Activated CD8-positive, alpha-beta memory T cell treated with anti-CD3 and anti-CD28 coated beads for 24 hours (primary cell): ENCODE results near the gene C3.
"Not testable (repeated sequence)": the region's sequence is repeated elsewhere in the genome, so short reads cannot be mapped to it uniquely, and the experiment has no call there.

ENCODE experiments used
- DNase-seq: peaks from one replicate; pipeline ENCODE4 v3.0.0-alpha.2; 2020

C3 gene

DNA sequence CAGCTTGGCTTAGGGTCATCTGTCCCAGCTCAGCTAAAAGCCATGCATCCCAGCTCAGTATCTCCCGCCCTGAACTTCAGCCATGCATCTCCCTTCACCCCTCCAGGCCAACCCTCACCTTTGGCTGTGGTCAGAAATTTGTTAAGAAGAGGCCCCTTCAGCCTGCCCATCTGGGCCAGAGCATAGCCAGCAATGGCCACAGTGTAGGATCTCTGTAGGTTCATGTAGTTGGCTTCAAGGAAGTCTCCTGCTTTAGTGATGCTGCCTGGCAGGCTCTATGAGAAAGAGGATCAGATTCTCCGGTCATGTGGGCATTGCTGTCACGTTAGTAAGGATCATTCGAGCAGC, 33.8 kb downstream of the C3 start:
- no peak for DNase-seq

- no peak for DNase-seq
Observed at GRCh38 chr19:6685962-6686627, 34.4 kb downstream of the C3 start.

DNA sequence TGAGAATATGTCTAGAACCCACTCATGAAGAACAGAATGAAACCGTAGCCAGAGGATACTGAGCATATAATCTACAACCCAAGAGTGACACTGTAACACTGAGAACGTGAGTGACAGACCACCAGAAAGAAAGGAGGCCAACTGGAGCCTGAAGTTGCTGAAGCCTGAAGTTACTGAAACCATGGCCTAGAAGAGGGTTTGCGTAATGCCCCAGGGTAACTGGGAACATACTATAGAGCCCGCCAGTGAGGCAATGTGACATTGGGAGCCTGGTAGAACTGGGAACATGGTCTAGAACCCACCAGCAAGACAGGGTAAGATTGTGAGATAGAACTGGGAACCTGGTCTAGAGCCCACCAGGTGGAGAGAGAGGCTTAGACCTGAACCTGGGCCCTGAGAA, 35.0 kb downstream of the C3 start:
- DNase-seq = no peak

DNA sequence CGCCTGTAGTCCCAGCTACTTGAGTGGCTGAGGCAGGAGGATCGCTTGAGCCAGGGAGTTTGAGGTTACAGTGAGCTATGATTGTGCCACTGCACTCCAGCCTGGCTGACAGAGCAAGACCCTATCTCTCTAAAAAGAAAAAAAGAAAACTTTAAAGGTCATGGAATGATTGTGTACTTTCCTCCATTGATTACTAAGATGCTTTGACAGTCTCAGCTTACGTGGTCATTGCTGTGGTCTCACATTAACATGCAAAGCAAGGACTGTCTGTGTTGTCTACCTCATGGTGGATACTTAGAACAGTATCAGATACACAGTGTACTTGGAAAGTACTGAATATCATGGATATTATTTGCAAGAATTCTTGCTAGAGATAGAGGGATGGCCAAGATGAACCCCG, 36.5 kb downstream of the C3 start:
- no peak for DNase-seq

- DNase-seq = no peak
Observed at GRCh38 chr19:6682607-6683128, 37.8 kb downstream of the C3 start.

DNA sequence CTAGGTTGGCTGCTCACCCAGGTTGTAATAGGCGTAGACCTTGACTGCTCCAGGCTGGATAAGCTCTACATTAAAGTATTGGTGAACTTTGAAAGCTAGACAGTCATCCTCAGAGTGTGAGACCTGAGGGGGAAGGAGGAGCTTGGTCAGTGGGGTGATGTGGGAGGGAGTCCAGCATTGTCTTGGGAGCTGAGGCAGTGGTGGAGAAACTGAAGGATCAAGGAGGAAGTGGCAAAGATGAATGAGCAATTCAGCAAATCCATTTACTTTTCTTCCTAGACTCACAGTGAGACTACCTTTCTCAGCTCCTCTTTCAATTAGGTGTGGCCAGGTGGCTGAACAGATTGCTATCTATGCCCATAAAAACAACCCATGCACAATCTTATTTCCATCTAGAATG, 40.3 kb downstream of the C3 start:
- DNase-seq = no peak

DNA sequence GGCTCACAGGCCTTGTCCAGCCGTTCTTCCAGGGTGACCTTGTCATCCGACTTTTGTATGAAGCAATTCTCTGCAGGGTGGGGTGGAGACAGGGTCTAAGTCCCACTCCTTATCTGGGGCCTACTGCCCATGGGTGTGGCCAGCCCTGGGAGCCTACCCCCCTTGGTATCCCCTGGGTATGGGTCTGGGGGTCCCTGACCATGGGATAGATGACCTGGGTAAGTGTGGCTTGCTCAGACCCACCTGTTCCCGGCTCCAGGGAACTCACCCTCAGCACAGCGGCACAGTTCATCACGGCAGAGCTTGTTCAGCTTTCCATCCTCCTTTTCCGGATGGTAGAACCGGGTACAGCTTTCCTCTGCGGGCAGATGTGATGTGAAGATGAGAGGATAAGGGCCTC, 41.3 kb downstream of the C3 start:
- no peak for DNase-seq

- DNase-seq = peak; percentile 77
Observed at GRCh38 chr19:6678690-6679109, 41.8 kb downstream of the C3 start.

- peak; percentile 90 for DNase-seq
Observed at GRCh38 chr19:6677883-6678689, 42.4 kb downstream of the C3 start.

DNA sequence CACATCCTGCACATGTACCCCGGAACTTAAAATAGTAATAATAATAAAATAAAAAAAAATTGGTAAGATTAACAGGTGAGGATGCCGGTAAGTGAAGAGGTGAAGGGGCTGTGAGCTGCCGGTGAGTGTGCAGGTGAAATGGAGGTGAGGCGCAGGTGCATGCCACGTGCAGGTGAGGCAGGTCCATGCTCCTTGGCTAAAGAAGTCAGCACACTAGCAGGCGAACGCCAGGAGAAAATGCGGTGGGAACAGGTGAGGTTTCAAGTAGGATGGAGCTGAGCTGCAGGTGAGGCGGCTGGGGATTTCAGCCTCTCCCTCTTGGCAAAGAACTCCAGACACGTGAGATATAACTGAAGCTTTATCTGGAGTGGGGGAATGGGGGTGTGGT, 43.0 kb downstream of the C3 start:
- DNase-seq = no peak

DNA sequence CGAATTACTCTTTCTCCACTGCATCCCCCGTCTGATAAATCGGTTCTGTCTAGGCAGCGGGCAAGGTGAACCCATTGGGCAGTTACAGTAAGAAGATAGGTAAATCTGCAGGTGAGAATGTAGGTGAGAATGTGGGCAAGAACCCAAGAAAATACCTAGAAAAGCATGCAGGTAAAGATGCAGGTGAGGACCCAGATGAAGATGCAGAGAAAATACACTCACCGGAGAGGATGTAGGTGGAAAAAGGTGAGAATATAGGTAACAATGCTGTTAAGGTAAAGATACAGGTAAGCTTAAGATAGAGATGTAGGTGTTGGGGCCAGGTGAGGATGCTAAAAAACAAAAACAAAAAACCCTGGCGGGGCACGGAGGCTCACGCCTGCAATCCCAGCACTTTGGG, 44.2 kb downstream of the C3 start:
- DNase-seq = no peak

GRCh38 chr19:6674868-6675305, 45.6 kb downstream of the C3 start:
- DNase-seq = peak; percentile 93

- not testable (repeated sequence) for DNase-seq
Observed at GRCh38 chr19:6674408-6674807, 46.0 kb downstream of the C3 start.

GRCh38 chr19:6672693-6673290, 47.7 kb downstream of the C3 start:
- DNase-seq = no peak

- no peak for DNase-seq
Observed at GRCh38 chr19:6671960-6672359, 48.5 kb downstream of the C3 start.

- peak; percentile 80 for DNase-seq
Observed at GRCh38 chr19:6668691-6669090, 51.8 kb downstream of the C3 start.

GRCh38 chr19:6667114-6667627, 53.3 kb downstream of the C3 start:
- DNase-seq = no peak

- no peak for DNase-seq
Observed at GRCh38 chr19:6664916-6665315, 55.5 kb downstream of the C3 start.

DNA sequence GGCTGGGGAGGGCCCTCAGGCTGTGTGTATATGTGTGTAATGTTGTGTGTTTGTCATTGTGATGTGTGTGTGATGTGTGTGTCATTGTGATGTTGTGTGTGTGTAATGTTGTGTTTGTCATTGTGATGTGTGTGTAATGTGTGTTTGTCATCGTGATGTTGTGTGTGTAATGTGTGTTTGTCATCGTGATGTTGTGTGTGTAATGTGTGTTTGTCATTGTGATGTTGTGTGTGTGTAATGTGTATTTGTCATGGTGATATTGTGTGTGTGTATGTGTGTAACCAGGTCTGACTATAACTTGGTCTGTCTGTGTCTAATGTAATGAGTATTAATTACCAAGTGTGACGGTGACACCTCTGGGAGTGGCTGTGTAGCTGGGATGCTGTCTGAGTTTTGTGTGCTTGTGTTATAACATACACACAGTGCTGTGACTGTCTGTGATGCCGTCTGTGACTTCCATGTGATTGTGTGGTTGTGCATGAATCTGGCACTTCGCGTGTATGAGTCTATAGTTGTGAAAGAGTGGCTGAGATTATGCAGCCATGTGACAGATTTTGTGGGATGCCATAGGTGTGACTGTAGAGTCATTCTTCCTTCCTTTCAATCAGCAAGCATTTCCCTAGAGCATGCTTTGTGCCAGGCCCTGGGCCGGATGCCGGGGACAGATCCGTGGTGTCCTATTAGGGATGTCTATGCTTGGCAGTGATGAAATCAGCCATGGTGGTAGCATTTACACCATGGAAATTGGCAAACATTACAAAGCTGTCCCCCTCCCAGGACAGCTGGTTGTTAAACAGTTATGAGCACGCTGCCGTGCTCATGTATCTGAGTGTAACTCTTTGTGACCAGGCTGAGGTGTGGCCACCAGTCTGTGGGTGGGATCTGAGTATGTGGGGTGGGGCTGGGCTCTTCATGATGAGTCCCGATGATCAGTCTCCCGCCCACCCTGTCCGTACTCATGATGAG, 56.9 kb downstream of the C3 start:
- peak; percentile 80 for DNase-seq

- peak; percentile 75 for DNase-seq
Observed at GRCh38 chr19:6662702-6663101, 57.7 kb downstream of the C3 start.

- peak; percentile 78 for DNase-seq
Observed at GRCh38 chr19:6661509-6662244, 58.8 kb downstream of the C3 start.

GRCh38 chr19:6660930-6661329, 59.5 kb downstream of the C3 start:
- no peak for DNase-seq
